CD4-positive, alpha-beta T cell treated with Interleukin-1 beta for 1 hour (primary cell): Measurements from ENCODE around the gene PDK1.
"Not testable (repeated sequence)": the region's sequence is repeated elsewhere in the genome, so short reads cannot be mapped to it uniquely, and the experiment has no call there.

Source experiments
- DNase-seq, 2 donors: peaks; one replicate each; pipeline ENCODE4 v3.0.0-alpha.2; 2020 to 2022

The PDK1 gene

DNA sequence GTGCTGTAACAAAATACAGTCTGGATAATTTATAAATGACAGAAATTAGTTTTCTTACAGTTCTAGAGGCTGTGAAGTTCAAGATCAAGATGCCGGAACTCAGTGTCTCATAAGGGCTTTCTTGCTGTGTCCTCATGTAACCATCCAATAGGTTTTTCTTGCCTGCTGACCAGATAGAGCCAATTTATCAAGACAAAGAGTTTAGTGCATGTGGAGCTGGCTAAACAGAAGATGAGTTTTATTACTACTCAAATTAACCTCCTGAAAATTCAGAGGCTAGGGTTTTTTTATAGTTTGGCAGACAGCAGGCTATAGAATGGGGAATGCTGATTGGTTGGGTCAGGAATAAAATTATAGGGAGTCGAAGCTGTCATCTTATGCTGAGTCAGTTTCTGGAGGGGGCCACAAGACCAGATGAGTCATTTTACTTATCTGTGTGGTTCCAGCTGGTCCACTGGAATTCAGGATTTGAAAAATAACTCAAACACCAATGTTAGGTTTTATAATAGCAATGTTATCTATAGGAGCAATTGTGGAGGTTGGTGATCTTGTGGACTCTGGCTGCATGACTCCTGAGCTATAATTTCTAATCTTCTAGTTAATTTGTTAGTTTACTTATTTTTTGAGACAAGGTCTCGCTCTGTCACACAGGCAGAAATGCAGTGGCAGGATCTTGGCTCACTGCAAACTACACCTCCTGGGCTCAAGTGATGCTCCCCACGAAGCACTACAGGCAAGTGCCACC is 3.2 kb upstream of the PDK1 start:
- no peak for DNase-seq

DNA sequence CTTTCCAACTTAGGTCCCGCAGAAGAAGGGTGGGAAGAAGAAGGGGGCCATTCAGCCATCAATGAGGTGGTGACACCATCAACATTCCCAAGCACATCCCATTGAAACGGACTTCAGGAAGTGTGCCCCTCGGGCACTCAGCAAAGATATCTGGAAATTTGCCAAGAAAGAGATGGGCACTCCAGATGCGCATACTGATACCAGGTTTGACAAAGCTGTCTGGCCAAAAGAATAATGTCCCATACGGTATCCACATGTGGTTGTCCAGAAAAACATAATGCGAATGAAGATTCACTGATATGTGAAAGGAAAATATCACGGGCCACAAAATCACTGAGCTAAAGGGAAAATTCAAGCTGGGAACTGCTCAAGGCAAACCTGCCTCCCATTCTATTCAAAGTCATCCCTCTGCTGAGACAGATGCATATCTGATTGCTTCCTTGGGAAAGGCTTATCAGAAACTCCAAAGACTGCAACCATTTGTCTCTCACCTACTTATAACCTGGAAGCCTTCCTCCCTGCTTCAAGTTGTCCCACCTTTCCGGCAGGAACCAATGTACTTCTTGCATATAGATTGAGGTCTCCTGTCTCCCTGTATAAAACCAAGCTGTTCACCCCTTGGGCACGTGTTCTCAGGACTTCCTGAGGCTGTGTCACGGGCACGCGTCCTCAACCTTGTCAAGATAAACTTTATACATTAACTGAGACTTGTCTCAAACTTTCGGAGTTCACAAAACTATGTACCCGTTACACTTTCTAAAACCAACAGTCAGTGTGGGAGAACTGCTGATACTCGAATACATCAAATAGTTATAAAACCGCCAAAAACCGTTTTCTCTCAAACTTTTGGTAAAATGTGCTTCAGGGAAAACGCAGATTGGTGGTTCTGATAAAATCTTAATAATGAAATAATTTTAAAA is 1.3 kb upstream of the PDK1 start:
- DNase-seq: no peak

DNA sequence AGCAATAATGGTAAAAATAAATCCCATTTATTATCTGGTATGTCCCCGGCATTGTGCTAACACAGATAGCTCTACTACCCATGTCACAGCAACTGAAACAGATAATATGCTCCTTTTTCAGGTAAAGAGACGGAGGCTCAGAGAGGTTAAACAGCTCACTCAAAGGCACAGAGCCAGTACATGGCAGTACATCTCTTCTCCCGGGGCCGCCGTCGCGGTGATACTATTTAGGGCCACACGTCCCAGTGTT is 693 bp upstream of the PDK1 start:
- no peak for DNase-seq

DNA sequence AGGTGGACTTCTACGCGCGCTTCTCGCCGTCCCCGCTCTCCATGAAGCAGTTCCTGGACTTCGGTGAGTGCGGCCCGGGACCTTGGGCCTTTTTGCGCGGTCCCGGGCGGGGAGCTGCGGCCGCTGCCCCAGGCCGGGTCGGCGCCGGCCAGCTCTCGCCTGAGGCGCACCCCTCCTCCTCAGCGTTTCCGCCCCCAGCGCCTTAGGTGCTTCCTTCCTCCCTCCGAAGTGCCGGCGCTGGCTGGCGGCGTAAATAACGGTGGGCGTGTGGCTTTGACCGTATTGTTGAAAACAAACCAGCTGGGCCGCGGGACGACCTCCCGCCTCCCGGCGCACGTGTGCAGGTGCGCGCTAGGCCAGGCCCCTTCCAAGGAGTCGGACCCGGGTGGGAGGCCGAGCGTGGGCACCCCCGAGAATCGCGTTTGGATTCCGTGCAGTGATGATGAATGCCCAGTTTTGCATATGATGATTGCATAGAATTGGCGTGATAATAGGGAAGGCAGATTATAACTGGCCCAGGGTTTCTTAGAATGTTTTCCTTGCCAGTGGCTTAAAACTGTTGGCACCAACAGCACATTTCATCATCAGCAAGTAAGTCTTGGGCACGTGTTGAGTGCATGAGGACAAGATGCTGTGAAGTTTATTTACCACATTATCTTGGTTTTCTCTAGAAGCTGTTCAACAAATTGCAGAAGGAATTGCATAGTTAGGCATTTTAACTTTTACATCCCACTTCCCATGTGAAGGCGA is 569 bp downstream of the PDK1 start:
- DNase-seq: peak; percentile 55 to 59

DNA sequence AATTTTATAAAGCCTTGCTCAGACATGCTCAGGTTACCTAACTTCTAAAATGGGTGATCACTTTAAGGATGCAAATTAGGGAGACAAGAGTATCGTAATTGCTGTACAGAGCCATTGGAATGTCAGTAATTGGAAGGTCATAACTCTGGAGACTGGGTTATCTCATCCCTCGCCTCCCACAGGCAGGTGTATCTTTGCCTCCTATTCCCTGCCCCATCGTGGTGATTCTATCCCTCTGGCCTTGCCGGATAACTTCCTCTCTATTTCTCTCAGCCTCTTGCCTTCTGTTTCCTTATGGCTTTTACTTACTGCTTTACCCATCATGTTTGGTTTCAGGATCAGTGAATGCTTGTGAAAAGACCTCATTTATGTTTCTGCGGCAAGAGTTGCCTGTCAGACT is 2.5 kb downstream of the PDK1 start:
- no peak for DNase-seq

DNA sequence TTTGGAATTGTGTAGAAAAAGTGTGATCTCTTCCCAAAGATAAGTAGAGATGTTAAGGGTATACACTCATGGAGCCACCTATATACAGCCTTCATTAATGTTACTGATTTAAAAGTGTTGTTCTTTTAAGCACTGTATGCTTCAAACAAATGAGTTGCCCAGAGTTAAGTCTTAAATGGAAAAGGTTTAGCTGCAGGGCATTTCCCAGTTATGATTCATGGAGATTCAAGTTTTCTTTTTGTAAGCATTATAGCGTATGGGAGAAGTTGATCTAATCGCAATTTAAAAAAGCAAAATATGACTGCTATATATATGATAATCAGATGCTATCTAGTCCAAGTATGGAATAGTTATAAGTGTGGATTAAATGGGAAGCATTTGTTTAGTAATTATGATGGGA is 4.8 kb downstream of the PDK1 start:
- no peak for DNase-seq

DNA sequence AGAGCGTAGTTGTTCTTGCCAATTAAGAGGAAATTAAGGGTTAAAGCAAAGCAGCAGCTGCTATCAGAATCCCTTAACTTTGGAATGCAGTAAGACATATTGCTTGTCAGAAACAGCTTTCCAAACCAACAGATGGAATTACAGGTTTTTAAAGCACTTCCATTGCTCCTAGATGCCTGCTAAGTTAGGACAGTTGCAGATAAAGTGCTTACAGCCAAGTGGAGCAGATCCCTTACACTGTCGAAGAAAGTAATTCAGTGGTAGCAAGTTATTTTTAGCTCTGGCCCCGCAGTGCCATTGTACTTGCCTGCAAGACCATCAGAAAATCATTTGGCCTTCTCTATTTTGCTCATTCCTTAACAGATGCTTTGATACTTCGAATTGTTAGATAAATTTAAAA is 5.4 kb downstream of the PDK1 start:
- no peak for DNase-seq

DNA sequence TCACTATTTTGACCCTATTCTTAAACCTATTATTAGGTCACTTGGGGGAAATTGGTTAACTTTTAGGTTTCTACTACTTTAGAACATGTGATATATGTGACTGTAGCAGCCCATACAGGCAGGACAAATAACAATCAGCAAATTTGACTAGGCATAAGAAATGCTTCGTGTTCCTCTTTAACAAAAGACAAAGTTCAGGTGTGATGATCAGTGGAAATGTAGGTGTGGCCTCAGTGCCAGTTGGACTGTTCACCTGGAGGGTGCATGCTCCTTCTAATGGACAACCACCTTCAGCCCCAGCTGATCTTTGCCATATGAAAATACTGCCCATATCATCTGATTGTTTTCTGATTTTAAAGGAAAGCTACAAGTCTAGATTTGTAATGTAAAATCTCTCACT is 6.4 kb downstream of the PDK1 start:
- no peak for DNase-seq

DNA sequence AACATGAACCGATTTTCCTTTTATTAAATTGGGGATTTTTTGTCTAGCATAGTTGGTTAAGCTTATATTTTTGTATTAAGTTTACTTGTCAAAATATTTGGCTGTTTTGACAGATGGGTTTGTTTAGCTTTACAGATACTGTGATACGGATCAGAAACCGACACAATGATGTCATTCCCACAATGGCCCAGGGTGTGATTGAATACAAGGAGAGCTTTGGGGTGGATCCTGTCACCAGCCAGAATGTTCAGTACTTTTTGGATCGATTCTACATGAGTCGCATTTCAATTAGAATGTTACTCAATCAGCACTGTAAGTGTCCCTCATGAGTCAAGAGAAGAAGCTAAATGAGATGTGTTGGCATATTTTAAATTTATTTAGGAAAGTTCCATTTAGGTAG is 8.5 kb downstream of the PDK1 start:
- no peak for DNase-seq

DNA sequence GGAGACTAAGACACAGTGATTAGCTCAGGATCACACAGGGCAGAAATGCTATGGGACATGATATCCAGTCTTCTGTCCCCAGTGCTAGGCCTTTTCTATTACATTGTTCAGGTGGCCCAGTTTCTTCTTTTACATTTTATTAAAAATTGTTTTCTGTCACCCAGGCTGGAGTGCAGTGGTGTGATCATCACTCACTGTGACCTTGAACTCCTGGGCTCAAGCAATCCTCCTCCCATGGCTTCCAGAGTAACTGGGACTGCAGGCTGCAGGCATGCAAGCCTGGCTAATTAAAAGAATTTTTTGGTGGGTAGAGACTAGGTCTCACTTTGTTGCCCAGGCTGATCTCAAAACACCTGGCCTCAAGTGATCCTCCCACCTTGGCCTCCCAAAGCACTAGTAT is 15.4 kb downstream of the PDK1 start:
- DNase-seq: no peak

DNA sequence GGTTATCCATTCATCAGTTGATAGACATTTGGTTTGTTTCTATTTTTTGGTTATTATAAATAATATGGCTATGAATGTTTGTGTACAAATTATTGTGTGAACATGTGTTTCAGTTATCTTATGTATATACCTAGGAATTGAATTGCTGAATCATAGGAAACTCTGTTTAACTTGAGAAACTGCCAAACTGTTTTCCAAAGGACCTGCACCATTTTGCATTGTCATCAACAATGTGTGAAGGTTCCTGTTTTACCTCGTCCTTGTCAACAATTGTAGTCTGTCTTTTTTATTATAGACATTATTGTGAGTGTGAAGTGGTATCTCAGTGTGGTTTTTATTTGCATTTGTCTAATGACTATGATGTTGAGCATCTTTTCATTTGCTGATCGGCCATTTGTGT is 17.1 kb downstream of the PDK1 start:
- DNase-seq: no peak

DNA sequence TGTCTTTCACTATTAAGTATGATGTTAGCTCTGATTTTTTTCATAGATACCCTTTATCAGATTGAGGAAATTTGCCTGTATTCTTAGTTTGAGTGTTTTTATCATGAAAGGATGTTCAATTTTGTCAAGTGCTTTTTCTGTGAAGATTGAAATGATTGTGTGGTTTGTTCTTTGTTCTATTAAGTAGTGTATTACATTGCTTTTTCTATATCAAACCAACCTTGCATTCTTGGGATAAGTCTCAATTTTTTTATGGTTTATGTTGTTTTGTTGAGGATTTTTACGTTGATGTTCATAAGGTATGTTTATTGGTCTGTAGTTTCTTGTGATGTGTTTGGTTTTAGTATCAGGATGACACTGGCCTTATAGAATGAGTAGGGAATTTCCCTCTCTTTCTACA is 19.1 kb downstream of the PDK1 start:
- DNase-seq: no peak

DNA sequence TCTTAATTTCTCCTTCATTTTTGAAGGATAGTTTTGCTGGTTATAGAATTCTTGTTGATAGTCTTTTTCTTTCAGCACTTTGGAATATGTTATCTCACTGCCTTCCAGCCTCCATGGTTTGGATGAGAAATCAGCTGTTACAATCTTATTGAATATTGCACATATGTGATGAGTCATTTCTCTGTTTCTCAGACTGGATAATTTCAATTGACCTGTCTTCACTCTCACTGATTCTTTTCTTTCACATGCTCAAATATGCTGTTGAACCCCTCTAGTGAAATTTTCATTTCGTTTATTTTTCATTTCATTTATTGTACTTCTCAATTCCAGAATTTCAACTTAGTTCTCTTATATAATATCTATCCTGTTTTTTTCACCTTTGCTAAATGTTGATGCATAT is 22.2 kb downstream of the PDK1 start:
- DNase-seq: no peak

DNA sequence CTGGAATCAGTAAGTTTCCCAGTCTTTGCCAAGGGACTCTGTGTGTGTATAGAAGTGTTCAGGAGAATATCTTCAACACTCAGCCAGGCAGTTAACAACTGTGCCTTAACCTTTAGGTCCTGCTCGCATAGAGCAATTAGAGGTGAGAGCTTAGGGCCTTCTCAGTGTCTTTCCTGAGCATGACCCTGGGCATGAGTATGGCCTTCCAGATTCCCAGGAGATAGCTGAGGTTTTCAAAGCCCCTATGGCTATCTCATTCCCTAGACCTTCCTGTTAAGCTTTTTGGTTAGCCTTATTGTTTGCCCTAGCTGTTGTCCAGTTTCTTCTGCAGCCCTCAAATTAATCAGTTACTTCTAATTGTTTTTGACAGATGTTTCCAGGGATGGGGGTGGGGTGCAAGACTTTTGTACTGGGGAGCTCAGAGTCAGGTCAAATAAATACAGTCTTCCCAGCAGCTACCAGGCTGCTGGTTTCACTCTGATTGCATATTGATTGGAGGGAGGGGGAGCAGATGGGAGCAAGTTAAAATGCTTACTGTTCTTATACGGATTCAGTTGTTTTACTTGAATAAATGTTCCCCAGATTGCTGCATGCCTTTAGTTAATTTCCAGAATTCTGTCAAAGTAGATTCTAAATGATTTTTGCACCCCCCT is 23.1 kb downstream of the PDK1 start:
- DNase-seq: no peak

DNA sequence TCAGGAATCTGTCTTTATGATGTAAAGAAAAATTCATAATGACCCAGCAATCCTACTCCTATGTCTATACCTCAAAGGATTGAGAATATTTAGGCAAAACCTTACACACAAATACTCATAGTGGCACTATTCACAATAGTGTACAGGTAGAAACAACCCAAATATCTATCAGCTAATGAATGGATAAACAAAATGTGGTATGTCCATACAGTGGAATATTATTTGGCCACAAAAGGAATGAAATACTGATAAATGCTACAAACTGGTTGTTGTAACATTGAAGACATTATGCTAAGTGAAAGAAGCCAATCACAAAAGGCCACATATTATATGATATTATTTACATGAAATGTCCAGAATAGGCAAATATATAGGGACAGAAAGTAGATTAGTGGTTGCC is 24.7 kb downstream of the PDK1 start:
- DNase-seq: no peak

DNA sequence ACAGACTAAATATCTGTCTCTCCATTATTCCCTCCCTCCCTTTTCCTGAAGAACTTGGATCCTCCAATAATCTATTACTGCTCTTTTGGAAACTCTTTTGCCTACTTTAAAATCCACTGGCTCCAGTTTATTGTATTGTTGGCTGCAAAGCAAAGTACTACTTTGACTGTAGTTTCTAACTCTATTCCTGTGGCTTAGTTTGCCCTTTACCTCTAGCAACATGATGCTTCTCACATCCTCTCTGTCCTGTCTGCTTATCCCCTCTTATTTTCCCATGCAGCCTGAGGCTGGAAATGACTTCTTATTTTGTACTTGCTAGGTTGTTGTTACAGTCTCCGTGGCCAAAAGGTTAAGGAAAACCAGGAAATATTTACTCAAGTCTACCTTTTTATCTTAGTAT is 26.8 kb downstream of the PDK1 start:
- no peak for DNase-seq

DNA sequence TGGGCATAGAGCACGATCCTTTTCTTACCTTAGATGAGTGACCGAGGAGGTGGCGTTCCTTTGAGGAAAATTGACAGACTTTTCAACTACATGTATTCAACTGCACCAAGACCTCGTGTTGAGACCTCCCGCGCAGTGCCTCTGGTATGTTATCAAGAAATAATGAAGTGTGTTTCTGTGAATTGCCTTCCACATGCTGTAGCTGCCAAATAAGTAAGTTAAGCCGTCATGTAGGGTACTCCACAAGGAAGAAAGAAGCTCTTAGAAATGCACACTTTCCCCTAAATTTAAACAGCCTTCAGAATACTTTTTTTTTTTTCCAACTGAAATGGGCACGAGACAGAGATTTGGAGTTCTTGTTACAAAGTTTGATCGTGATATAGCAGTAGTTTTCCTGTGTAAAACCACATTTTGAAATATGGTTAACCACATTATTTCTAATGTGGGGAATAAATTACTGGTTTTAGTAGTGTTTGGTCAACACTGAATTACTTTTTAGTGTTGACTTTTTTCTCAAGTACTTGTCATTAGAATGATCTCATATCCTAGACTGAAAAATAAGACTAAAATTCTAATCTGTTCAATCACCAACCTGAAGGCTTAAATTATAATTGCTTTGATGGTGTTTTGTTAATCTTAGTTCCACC is 30.5 kb downstream of the PDK1 start:
- no peak for DNase-seq

DNA sequence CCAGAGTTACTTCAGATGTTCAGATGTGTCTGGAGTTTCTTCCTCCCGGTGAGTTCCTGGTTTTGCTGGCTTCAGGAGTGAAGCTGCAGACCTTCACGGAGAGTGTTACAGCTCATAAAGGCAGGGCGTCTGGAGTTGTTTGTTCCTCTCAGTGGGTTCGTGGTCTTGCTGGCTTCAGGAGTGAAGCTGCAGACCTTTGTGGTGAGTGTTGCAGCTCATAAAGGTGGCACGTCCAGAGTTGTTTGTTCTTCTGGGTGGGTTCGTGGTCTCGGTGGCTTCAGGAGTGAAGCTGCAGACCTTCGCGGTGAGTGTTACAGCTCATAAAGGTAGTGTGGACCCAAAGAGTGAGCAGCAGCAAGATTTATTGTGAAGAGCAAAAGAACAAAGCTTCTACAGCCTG is 31.3 kb downstream of the PDK1 start:
- not testable (repeated sequence) for DNase-seq

DNA sequence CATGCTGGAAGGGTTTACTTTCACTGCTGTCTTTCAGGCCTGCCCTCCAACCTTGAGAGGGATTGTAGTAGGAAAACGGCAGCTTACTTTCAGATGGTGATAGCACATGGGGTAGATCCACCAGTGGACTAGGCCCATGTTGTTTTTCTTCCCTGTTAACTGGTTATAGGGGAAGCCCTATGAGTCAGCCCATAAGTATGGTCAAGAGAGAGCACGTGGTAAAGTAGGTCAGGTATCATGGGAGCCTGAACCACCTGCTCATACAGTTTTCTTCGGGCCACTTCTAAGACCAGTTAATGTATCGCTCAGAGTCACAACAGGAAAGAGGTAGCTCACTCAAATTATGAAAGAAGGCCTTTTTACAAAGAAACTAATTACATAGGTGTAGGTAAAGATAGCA is 33.0 kb downstream of the PDK1 start:
- DNase-seq: no peak

DNA sequence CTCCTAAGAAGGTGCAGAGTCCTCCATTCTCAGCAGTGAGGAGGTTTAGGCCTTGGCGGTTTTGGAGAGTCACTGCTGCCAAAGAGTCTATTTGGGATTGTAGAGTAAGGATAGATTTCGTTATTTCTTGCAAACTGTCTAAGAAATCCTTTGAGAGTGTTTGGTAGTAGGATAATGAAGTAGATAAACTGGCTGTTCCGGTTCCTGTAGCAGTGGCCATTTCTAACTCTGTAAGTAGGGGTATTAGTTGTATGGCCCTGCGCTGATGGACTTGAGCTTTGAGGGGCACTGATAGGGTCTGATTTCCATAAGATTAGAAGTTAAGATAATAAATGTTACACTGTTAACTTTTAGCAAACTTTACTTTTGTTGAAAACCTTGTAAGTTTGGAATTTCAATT is 35.5 kb downstream of the PDK1 start:
- DNase-seq: not testable (repeated sequence)

DNA sequence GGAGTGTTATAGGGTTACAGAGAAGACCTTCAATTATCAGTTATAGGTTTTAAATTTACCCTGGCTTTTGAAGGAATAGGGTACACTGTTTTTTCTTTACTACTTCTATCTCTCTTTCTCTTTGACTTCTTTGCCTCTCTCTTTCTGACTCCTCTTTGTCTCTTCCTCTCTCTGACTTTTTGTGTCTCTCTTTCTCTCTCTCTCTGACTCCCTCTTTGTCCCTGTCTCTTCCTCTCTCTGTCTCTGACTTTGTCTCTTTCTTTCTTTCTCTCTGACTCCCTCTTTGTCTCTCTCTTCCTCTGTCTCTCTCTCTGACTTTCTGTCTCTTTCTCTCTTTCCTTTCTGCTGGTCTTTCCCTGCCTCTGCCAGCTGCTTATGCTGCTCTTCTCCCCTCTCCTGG is 36.3 kb downstream of the PDK1 start:
- DNase-seq: not testable (repeated sequence)

DNA sequence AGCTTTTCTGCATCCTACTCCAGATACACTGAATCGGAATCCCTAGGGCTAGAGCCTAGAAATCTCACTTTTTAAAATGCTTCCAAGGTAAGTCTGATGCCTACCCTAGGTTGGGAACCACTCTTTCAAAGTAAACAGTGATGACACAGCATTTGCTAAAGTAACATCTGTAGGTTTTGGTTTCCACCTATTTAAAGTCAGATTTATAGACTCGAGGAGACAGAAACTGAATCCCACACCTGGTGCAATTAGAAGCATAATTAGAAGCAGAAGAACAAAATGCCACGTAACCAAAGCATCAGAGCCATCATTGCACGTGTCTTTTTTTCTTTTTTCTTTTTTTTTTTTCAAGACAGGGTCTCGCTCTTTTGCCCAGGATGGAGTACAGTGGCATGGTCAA is 40.9 kb downstream of the PDK1 start:
- no peak for DNase-seq
